GM23248 (cell line): ENCODE data around the gene CHCHD5. TPM values are rescaled to one million over a fixed set of nuclear protein-coding genes. Genes with fewer than 3 reads are reported as not detected.
"Not testable (repeated sequence)": the region's sequence is repeated elsewhere in the genome, so short reads cannot be mapped to it uniquely, and the experiment has no call there.

ENCODE experiments used
- DNase-seq: peaks from one replicate; pipeline ENCODE4 v3.0.0-alpha.2; 2015
- H2AFZ ChIP-seq: fragments of 200-600 bp; sonication (generic); 2 replicates; pipeline ENCODE4 v1.6.1; 2016; ENCODE audit warnings: antibody characterized with exemption
- H3F3A ChIP-seq: fragments of 200-600 bp; sonication (generic); 2 replicates; pipeline ENCODE4 v1.6.1; 2016; ENCODE audit warnings: mild to moderate bottlenecking, antibody characterized with exemption, mixed run types; ENCODE audit not compliant: insufficient read depth
- H3K27ac ChIP-seq: fragments of 200-600 bp; sonication (generic); 2 replicates; pipeline ENCODE4 v1.5.1; 2016; ENCODE audit warnings: mild to moderate bottlenecking
- H3K27me3 ChIP-seq: fragments of 200-600 bp; sonication (generic); replicated peaks from 2 replicates; pipeline ENCODE4 v1.6.1; 2016; ENCODE audit warnings: mild to moderate bottlenecking; ENCODE audit not compliant: insufficient read depth
- H3K36me3 ChIP-seq: fragments of 200-600 bp; sonication (generic); 2 replicates; pipeline ENCODE4 v1.6.1; 2016; ENCODE audit warnings: low read depth, mild to moderate bottlenecking
- H3K4me1 ChIP-seq: fragments of 200-600 bp; sonication (generic); 2 replicates; pipeline ENCODE4 v1.6.1; 2016; ENCODE audit warnings: mild to moderate bottlenecking; ENCODE audit not compliant: insufficient read depth
- H3K4me2 ChIP-seq: fragments of 200-600 bp; sonication (generic); one replicate; pipeline ENCODE4 v1.6.1; 2016; ENCODE audit warnings: mild to moderate bottlenecking; ENCODE audit not compliant: unreplicated experiment
- H3K4me3 ChIP-seq: fragments of 200-600 bp; sonication (generic); 2 replicates; pipeline ENCODE4 v1.5.1; 2016; ENCODE audit warnings: mild to moderate bottlenecking
- H3K79me2 ChIP-seq: fragments of 200-600 bp; sonication (generic); 2 replicates; pipeline ENCODE4 v1.6.1; 2016; ENCODE audit warnings: mild to moderate bottlenecking; ENCODE audit not compliant: insufficient read depth
- H3K9ac ChIP-seq: fragments of 200-600 bp; sonication (generic); 2 replicates; pipeline ENCODE4 v1.6.1; 2016; ENCODE audit warnings: mild to moderate bottlenecking
- H3K9me2 ChIP-seq: fragments of 200-600 bp; sonication (generic); 2 replicates; pipeline ENCODE4 v1.6.1; 2016; ENCODE audit warnings: mixed run types, mild to moderate bottlenecking, moderate library complexity; ENCODE audit not compliant: insufficient read depth
- H3K9me3 ChIP-seq: fragments of 200-600 bp; sonication (generic); one replicate; pipeline ENCODE4 v1.6.1; 2017; ENCODE audit warnings: low read depth
- H4K20me1 ChIP-seq: fragments of 200-600 bp; sonication (generic); 2 replicates; pipeline ENCODE4 v1.6.0; 2016; ENCODE audit not compliant: insufficient read depth
- EZH2 ChIP-seq: fragments of 200-600 bp; sonication (generic); IDR thresholded peaks from 2 replicates; pipeline ENCODE4 v1.6.1; 2018; ENCODE audit warnings: antibody characterized with exemption, mild to moderate bottlenecking; ENCODE audit not compliant: insufficient read depth, poor library complexity, severe bottlenecking
- EZH2phosphoT487 ChIP-seq: fragments of 200-600 bp; sonication (generic); IDR thresholded peaks from 2 replicates; pipeline ENCODE4 v1.6.1; 2018; ENCODE audit warnings: antibody characterized with exemption, moderate library complexity, mild to moderate bottlenecking, low read depth; ENCODE audit not compliant: insufficient read depth
- WGBS, 2 experiments: methylation state at CpG; one replicate each; pipeline ENCODE4 v1.1.6; 2015 to 2017; ENCODE audit warnings: low lambda C conversion rate in 2 of 2, low coverage in 1 of 2; ENCODE audit errors: missing lambda C conversion rate in 2 of 2; 5-methylcytosine and 5-hydroxymethylcytosine counted together
- in situ Hi-C: fragments of 300-500 bp; cut with MboI; formaldehyde crosslinking; loops from 2 replicates; pipeline ENCODE4 v1.15.0; 2020
- polyA plus RNA-seq: library from polyadenylated mRNA; unstranded; fragments of >200 nt; fragmentation: Nextera tagmentation; extraction: Ambion mirVana; gene quantifications from 2 replicates; pipeline ENCODE4 v1.2.1, GENCODE V29; 2016
- total RNA-seq: library from RNA; depleted of rRNA; stranded (reverse); fragments of >200 nt; shearing (Covaris generic); gene quantifications from 2 replicates; pipeline ENCODE4 v1.2.3, GENCODE V29; 2014

CHCHD5 gene
- total and polyA plus RNA-seq, 2 experiments from 2014 or later = 9.5 to 55.4 TPM

GRCh38 chr2:112547333-112547732 lies 37.1 kb upstream of the CHCHD5 start:
- H3K27ac ChIP-seq = no peak overlapping the region
- H3K79me2 ChIP-seq = peaks cover 40% of the 10 kb centered on the region
- no peak overlapping the region for H3K9ac ChIP-seq
- no peaks in the 10 kb centered on the region for H3K9me2 ChIP-seq
- no peak overlapping the region for H3K4me3 ChIP-seq
- H3K9me3 ChIP-seq = no peaks in the 10 kb centered on the region
- H3F3A ChIP-seq = no peaks in the 10 kb centered on the region
- in situ Hi-C loops = no loop called here
- peaks cover 4% of the 10 kb centered on the region; the same call in 1 of the 2 replicates for H3K4me1 ChIP-seq
- no peaks in the 10 kb centered on the region for H3K27me3 ChIP-seq
- WGBS, 2 experiments = 77 to 83% methylated on average over 4 of the region's 4 CpGs
- H4K20me1 ChIP-seq = no peaks in the 10 kb centered on the region
- DNase-seq = peak; percentile 31
- TF ChIP-seq EZH2phosphoT487 (no peak), EZH2 (no peak)
- peaks cover 8% of the 10 kb centered on the region; the same call in 1 of the 2 replicates for H3K36me3 ChIP-seq
- no peak overlapping the region for H3K4me2 ChIP-seq
- no peak overlapping the region for H2AFZ ChIP-seq

GRCh38 chr2:112548980-112549379 lies 35.4 kb upstream of the CHCHD5 start:
- Histone ChIP-seq H2AFZ (no peak overlapping the region), H4K20me1 (no peaks in the 10 kb centered on the region), H3K36me3 (peaks cover 8% of the 10 kb centered on the region; the same call in 1 of the 2 replicates), H3K4me1 (no peaks in the 10 kb centered on the region), H3K4me2 (no peak overlapping the region), H3F3A (no peaks in the 10 kb centered on the region), H3K9me2 (no peaks in the 10 kb centered on the region), H3K9me3 (no peaks in the 10 kb centered on the region), H3K27ac (no peak overlapping the region), H3K27me3 (no peaks in the 10 kb centered on the region), H3K9ac (no peak overlapping the region), H3K79me2 (peaks cover 23% of the 10 kb centered on the region), H3K4me3 (no peak overlapping the region)
- no peak for TF ChIP-seq EZH2
- TF ChIP-seq EZH2phosphoT487 = no peak
- WGBS, 2 experiments = 98% methylated on average over 2 of the region's 2 CpGs
- in situ Hi-C loops = no loop called here
- DNase-seq = no peak

DNA sequence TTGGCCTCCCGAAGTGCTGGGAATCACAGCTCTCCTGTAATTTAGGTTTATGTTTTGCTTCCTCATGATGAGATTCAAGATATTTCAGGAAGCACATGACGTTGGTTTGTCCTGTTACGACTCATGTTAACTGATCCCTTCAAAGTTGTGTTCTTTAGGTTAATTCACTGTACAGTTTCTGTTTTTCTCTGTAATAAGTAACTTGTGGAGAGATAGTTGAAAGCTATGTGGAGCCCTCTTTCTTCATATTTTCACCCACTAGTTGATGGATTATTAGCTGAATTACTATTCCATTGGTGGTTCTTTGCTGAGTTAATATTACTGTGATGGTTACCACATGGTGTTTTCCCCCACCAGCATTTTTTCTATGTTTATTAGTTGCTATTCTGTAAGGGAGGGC lies 18.3 kb upstream of the CHCHD5 start:
- Histone ChIP-seq H3K9me2 (no peaks in the 10 kb centered on the region), H3K9me3 (no peaks in the 10 kb centered on the region), H3F3A (no peaks in the 10 kb centered on the region), H3K36me3 (peaks cover 27% of the 10 kb centered on the region; the same call in 1 of the 2 replicates), H2AFZ (no peak overlapping the region), H3K9ac (no peak overlapping the region), H3K27me3 (no peaks in the 10 kb centered on the region), H3K4me2 (no peak overlapping the region), H3K4me3 (no peak overlapping the region), H3K79me2 (no peaks in the 10 kb centered on the region), H4K20me1 (no peaks in the 10 kb centered on the region), H3K27ac (no peak overlapping the region), H3K4me1 (no peaks in the 10 kb centered on the region)
- TF ChIP-seq EZH2phosphoT487 = no peak
- TF ChIP-seq EZH2 = no peak
- in situ Hi-C loops = no loop called here
- WGBS, 2 experiments = 96% methylated on average over 3 of the region's 3 CpGs
- DNase-seq = no peak

- H3F3A ChIP-seq, H3K4me3 ChIP-seq, H3K9me3 ChIP-seq, H3K4me2 ChIP-seq, H3K27me3 ChIP-seq, H3K9me2 ChIP-seq, H3K79me2 ChIP-seq, H2AFZ ChIP-seq, H4K20me1 ChIP-seq, H3K4me1 ChIP-seq, DNase-seq, in situ Hi-C loops, H3K27ac ChIP-seq, H3K9ac ChIP-seq: not testable (repeated sequence)
- 97% methylated on average over 5 of the region's 5 CpGs for WGBS, 2 experiments
- H3K36me3 ChIP-seq = peaks cover 24% of the 10 kb centered on the region; the same call in 1 of the 2 replicates
Measured at GRCh38 chr2:112566508-112566907, 17.9 kb upstream of the CHCHD5 start.

DNA sequence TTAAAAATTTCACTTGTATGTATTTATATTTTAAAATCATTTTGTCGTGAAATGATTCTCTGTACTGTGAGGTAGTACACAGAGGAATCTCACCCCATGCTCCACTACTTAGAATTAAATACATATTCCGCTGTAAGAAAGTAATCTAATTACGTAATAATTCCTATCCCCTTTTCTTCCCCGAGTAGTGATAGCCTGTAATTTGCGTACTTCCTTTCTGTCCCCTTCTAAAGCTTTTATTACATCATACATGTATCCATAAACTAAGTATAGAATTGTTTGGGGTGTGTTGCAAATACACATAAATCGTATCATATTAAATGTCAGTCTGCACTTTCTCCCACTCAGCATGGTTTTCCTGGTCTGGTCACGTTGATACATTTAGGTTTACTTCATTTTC lies 12.4 kb upstream of the CHCHD5 start:
- Histone ChIP-seq H3K4me3 (no peak overlapping the region), H3K27ac (no peak overlapping the region), H3K9me2 (no peaks in the 10 kb centered on the region), H3K27me3 (no peaks in the 10 kb centered on the region), H3F3A (no peaks in the 10 kb centered on the region), H2AFZ (no peak overlapping the region), H3K9me3 (no peaks in the 10 kb centered on the region), H3K36me3 (peaks cover 51% of the 10 kb centered on the region), H3K4me2 (no peak overlapping the region), H4K20me1 (no peaks in the 10 kb centered on the region), H3K4me1 (no peaks in the 10 kb centered on the region), H3K9ac (no peak overlapping the region), H3K79me2 (no peaks in the 10 kb centered on the region)
- 76 to 79% methylated on average over 7 of the region's 7 CpGs for WGBS, 2 experiments
- DNase-seq = no peak
- in situ Hi-C loops = no loop called here
- no peak for TF ChIP-seq EZH2
- no peak for TF ChIP-seq EZH2phosphoT487
